ENCODE measurements around the gene RASSF8. TPM values are rescaled to one million over a fixed set of nuclear protein-coding genes. Genes with fewer than 3 reads are reported as not detected.

RASSF8 gene
- total and polyA plus RNA-seq, 8 donors: 3.7 to 66.8 (median 10.5) TPM

DNA sequence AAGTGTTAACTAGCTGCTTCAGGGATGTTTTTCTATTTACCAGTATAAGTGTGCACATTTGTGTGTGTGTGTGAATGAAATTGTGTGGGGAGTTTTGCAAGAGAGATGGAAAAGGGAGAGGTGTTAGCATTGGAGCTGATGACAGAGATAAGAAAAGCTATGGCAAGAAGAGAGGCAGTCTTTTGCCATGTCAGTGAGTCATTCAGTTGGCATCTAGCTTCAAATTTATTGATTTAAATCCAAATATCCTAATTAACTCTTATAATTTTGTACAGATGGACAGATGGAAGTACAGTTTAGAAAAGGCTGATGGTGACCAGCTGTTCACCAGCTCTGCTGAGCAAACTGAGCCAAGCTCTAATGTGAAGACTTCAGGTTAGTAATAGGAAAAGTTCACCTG is 169.7 kb downstream of the RASSF8 start:
- no peak for DNase-seq
- Histone ChIP-seq H3K27me3 (peaks cover 0 to 49% (median 13%) of the 10 kb centered on the region in 3 donors), H3K9me3 (no peaks in the 10 kb centered on the region), H3K4me3 (no peak overlapping the region), H3K4me1 (peaks cover 20 to 41% (median 32%) of the 10 kb centered on the region in 4 donors), H3K36me3 (no peaks in the 10 kb centered on the region), H3K27ac (no peak overlapping the region)
- TF ChIP-seq POLR2AphosphoS5 (IDR thresholded peaks at IDR 0.05): no peak
- no peak for TF ChIP-seq POLR2A (IDR thresholded peaks at IDR 0.05)
- TF ChIP-seq, protein P1, sequence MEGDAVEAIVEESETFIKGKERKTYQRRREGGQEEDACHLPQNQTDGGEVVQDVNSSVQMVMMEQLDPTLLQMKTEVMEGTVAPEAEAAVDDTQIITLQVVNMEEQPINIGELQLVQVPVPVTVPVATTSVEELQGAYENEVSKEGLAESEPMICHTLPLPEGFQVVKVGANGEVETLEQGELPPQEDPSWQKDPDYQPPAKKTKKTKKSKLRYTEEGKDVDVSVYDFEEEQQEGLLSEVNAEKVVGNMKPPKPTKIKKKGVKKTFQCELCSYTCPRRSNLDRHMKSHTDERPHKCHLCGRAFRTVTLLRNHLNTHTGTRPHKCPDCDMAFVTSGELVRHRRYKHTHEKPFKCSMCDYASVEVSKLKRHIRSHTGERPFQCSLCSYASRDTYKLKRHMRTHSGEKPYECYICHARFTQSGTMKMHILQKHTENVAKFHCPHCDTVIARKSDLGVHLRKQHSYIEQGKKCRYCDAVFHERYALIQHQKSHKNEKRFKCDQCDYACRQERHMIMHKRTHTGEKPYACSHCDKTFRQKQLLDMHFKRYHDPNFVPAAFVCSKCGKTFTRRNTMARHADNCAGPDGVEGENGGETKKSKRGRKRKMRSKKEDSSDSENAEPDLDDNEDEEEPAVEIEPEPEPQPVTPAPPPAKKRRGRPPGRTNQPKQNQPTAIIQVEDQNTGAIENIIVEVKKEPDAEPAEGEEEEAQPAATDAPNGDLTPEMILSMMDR (IDR thresholded peaks at IDR 0.05): no peak
- TF ChIP-seq EP300 (IDR thresholded peaks at IDR 0.05): no peak
- intact Hi-C loops (cut with DNase I; ENCODE audit: low total_unique reads): no loop called here

Other genes with a start within 250 kb of the RASSF8 start
- 1 to 10 TPM in 3 of 5 donors, under 1 TPM in 1, not detected in 1; 0.29 to 4.7 (median 1.9) TPM for gene BHLHE41, start 166.4 kb downstream of the RASSF8 start, total RNA-seq
- 1 to 10 TPM; 1.4 to 2.4 (median 1.8) TPM for gene BHLHE41, start 166.4 kb downstream of the RASSF8 start, polyA plus RNA-seq
- gene SSPN, start 236.9 kb downstream of the RASSF8 start, total RNA-seq: 10 to 100 TPM in 4 of 5 donors, 1 to 10 TPM in 1; 3.5 to 52.4 (median 23.3) TPM
- 1 to 10 TPM; 1.8 to 3.1 (median 2.1) TPM for gene SSPN, start 236.9 kb downstream of the RASSF8 start, polyA plus RNA-seq